ENCODE data around the gene CC2D1A.

DNA sequence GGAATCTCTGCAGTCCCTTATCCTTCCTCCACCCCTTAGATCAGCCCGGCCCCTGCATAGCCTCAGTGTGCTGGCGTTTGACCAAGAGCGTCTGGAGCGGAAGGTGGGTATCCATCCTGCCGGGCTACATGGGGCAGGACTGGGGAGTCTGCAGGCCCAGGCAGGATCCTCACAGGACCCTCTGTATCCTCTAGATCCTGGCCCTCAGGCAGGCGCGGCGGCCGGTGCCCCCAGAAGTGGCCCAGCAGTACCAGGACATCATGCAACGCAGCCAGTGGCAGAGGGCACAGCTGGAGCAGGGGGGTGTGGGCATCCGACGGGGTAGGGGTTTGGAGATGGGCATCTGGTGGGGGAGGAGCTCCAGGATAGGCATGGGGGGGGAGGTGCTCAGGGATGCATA lies 23.3 kb downstream of the CC2D1A start:
- no peak for TF ChIP-seq EZH2phosphoT487 (IDR thresholded peaks at IDR 0.05; ENCODE audit: borderline replicate concordance, low read depth)
- TF ChIP-seq, protein P1, sequence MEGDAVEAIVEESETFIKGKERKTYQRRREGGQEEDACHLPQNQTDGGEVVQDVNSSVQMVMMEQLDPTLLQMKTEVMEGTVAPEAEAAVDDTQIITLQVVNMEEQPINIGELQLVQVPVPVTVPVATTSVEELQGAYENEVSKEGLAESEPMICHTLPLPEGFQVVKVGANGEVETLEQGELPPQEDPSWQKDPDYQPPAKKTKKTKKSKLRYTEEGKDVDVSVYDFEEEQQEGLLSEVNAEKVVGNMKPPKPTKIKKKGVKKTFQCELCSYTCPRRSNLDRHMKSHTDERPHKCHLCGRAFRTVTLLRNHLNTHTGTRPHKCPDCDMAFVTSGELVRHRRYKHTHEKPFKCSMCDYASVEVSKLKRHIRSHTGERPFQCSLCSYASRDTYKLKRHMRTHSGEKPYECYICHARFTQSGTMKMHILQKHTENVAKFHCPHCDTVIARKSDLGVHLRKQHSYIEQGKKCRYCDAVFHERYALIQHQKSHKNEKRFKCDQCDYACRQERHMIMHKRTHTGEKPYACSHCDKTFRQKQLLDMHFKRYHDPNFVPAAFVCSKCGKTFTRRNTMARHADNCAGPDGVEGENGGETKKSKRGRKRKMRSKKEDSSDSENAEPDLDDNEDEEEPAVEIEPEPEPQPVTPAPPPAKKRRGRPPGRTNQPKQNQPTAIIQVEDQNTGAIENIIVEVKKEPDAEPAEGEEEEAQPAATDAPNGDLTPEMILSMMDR (IDR thresholded peaks at IDR 0.05): no peak
- TF ChIP-seq SIN3A (IDR thresholded peaks at IDR 0.05; ENCODE audit: borderline replicate concordance, low read depth, low read length): no peak
- TF ChIP-seq RFX5 (IDR thresholded peaks at IDR 0.05; ENCODE audit: low read length): no peak
